PFSK-1 (cell line): ENCODE results near the gene GALNT5.

Experiments
- REST ChIP-seq, 2 experiments: IDR thresholded peaks; 2 replicates each; pipeline versions ENCODE4 v1.6.1 to v1.8.0; 2011 to 2012; ENCODE audit warnings: low read depth in 2 of 2, low read length in 2 of 2, control low read depth in 1 of 2, inconsistent platforms in 1 of 2, mild to moderate bottlenecking in 1 of 2, moderate library complexity in 1 of 2; ENCODE audit not compliant: insufficient read depth in 1 of 2
- SIN3A ChIP-seq: IDR thresholded peaks from 2 replicates; pipeline ENCODE4 v1.6.1; 2012; ENCODE audit warnings: mild to moderate bottlenecking, low read length, moderate library complexity, borderline replicate concordance; ENCODE audit not compliant: insufficient read depth

GRCh38 chr2:157244691-157245090, 12.8 kb upstream of the GALNT5 start:
- no peak for TF ChIP-seq SIN3A
- no peak for TF ChIP-seq REST (IDR thresholded peaks at IDR 0.05; ENCODE audit: insufficient read depth in 1 of 2, low read depth in 2 of 2, low read length in 2 of 2)
